Endothelial cell of umbilical vein (primary cell): ENCODE data around the gene FOXD2.

Source experiments
- CTCF ChIP-seq, 2 donors: IDR thresholded peaks; 1 replicate in 1 of 2; 2 replicates in 1 of 2; pipeline ENCODE4 v1.5.1; 2011; ENCODE audit warnings: low read length in 2 of 2, mild to moderate bottlenecking in 2 of 2, moderate library complexity in 2 of 2, control low read depth in 1 of 2, inconsistent platforms in 1 of 2, low read depth in 1 of 2; ENCODE audit not compliant: insufficient read depth in 1 of 2; ENCODE audit errors: extremely low read depth in 1 of 2
- EZH2 ChIP-seq: IDR thresholded peaks from 2 replicates; pipeline ENCODE4 v1.6.1; 2012; ENCODE audit warnings: borderline replicate concordance, low read depth, mild to moderate bottlenecking, moderate library complexity, low read length, inconsistent platforms; ENCODE audit not compliant: severe bottlenecking
- GATA2 ChIP-seq: IDR thresholded peaks from 2 replicates; pipeline ENCODE4 v1.7.0; 2011; ENCODE audit warnings: low read depth, mild to moderate bottlenecking, moderate library complexity, mixed read lengths, low read length; ENCODE audit not compliant: insufficient read length, insufficient read depth
- MYC ChIP-seq: IDR thresholded peaks from one replicate; pipeline ENCODE4 v1.6.1; 2011; ENCODE audit warnings: mild to moderate bottlenecking, low read depth, low read length
- POLR2AphosphoS5 ChIP-seq: IDR thresholded peaks from 2 replicates; pipeline ENCODE4 v1.6.1; 2012; ENCODE audit warnings: low read depth, mild to moderate bottlenecking, control low read depth, low read length, moderate library complexity; ENCODE audit not compliant: insufficient read depth

GRCh38 chr1:47452426-47452825, 14.6 kb downstream of the FOXD2 start:
- TF ChIP-seq CTCF (IDR thresholded peaks at IDR 0.05; ENCODE audit: extremely low read depth in 1 of 2, insufficient read depth in 1 of 2, low read depth in 1 of 2, low read length in 2 of 2), result no peak
- TF ChIP-seq GATA2, result no peak
- TF ChIP-seq MYC, result no peak
- no peak for TF ChIP-seq POLR2AphosphoS5
- no peak for TF ChIP-seq EZH2
